SH-SY5Y (cell line): ENCODE results near the gene POLA1.

ENCODE experiments used
- GATA2 ChIP-seq: IDR thresholded peaks from 2 replicates; pipeline ENCODE4 v1.6.1; 2011; ENCODE audit warnings: mild to moderate bottlenecking, low read depth, low read length
- GATA3 ChIP-seq: IDR thresholded peaks from 2 replicates; pipeline ENCODE4 v1.6.1; 2011; ENCODE audit warnings: low read depth, mild to moderate bottlenecking, low read length, moderate library complexity

The POLA1 gene

DNA sequence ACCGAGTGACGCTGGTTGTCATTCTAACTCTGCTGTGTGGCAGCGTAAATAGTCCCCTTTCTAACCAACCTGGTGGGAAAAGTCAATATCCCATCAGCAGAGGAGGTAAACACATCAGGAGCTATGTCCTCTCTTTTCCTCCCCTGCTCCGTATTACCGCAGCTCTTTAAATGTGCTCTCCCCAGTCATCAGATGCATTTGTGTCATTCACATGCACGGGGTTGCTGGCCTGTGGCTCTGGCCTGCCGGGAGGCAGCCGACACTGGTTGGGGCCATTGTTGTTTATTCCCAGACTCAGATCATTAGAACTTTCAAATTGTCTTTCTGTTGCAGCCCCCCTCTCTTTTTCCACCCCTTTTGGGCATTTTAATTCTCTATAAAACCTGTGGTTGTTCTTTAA lies 300.2 kb downstream of the POLA1 start:
- TF ChIP-seq GATA2 (no peak), GATA3 (no peak)

DNA sequence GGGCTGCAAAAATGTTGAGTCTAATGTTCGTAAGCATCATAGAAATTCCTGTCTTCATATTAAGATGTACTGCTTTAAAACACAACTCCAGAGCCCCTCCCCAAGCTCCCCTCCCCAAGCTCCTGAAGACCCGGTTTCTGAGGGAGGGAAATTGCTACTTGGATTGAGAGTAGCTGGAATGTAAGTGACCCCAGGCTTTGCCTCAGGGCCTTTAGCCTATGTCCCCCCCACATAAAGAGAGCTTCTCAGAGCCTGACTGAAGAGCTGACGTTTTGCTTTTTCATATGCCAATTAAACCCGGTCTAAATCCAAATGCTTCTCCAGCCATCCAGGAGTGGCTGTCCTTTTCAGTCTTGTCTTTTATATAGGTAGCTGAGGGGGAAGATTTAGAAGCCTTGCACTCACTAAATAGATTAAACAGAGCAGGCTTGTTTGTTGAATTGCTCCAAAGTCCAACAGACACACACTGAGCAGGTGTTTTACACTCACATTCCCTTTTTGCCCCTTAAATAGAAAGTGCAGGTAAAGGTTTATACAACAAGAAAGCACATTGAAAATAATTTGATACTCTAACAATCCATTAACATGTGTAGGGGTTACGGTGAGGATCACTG lies 302.5 kb downstream of the POLA1 start:
- no peak for TF ChIP-seq GATA2
- no peak for TF ChIP-seq GATA3

DNA sequence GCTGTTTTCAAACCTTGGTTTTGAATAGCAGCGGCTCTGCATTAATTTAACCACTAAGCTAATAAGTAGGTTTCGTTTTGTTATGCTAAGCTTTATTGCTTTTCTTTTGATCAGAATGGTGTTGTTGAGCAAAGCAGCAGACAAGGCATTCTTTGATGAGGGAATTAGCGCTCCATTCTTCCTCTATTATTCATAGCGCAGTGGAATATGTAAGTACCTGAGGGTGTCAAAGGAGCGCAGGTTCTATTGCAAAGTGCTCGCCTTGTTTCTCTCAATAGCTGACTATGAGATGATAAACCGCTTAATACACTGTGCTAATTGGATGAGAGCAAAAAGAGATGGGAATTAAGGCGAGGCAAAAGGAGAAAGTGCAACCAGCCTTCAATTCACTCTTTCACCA lies 305.8 kb downstream of the POLA1 start:
- TF ChIP-seq GATA3 (no peak), GATA2 (no peak)

DNA sequence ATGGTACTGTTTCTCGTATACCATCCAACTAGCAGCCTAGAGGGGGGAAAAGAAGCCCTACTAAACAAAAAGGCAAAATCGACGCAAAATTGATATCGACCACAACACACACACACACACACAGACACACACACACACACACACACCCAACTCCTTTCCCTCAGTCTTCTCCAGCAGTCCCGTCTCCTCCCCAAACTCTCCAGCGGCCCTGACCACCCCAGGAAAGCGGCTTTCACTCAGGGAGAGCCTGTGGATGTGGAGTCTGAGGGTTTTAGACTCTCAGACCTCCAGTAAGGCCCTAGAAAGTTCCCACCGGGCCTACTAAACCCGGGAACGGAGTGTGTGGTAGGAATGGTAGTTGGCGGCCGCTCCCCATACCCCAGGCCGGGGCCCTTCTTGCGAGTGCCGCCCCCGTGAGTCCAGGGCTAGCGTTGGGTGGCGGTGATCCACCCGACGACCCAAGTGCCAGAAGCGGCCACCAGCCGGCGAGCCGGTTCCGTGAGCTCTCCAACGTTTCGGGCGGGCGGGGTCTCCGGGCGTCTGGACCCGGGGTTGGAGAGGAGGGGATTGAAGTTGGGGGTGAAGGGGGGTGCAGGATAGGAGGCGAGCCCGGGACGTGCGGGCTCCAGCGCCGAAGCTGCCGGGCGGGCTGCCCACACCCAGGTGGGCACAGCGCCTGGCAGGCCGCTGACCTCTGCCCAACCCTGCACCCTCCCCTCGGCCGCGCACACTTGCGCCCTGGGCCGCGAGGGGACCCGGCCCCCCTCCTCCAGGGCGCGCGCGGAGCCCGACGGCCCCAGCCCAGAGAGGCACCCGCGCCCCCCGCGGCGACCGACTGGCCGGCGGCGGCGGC lies 308.3 kb downstream of the POLA1 start:
- TF ChIP-seq GATA2 (no peak), GATA3 (no peak)

DNA sequence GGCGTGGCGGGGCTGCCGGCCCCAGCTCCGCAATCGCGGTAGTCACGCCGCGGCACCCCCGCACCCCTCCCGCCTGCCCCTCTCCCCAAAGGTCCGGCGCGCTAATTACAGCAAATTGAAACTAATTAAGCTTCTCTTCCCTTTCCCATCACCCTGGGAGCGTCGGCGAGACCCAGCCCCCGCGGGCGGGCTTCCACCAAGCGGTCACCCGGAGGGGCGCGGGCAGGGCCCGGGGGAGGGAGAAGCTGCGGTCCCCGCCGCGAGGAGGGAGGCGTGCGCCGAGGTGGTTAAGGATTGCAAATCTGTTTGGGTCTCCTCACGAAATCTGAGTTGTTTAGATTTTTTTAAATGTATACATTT lies 308.9 kb downstream of the POLA1 start:
- TF ChIP-seq GATA3, result no peak
- no peak for TF ChIP-seq GATA2

DNA sequence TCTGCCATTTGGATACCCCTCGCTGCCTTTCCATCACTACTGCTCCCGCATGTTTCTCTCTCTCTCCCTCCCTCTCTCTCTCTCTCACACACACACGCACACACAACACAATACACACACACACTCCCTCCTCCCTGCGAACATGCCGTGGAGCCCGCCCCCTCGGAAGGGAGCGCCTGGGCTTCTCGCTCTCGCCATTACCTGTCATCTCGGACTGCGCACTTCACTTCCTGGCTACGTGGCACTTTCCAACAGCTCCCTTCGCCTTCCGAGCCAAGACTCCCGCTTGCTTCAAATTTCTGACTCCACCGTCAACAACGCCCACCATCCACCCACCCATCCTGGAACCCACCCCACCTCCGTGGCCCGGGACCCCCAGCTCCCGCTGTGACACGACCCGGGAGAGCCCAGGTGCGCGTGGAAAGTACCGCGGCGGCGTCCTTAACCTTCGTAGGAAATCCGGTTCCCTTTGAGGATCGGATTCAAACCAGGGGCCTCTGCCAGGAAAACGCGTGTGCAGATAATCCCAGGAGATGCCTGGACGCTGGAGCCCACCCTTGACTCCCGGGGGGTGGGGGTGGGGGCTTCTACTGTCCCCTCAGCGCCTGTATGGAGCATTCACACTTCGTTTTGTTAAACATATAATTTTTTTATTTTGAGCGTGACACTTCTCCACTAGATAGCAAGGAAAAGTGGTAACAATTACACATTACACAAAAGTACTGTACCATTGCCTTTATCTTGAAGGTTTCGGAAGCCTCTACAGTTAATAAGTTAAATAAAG lies 309.5 kb downstream of the POLA1 start:
- TF ChIP-seq GATA3 (no peak), GATA2 (no peak)

DNA sequence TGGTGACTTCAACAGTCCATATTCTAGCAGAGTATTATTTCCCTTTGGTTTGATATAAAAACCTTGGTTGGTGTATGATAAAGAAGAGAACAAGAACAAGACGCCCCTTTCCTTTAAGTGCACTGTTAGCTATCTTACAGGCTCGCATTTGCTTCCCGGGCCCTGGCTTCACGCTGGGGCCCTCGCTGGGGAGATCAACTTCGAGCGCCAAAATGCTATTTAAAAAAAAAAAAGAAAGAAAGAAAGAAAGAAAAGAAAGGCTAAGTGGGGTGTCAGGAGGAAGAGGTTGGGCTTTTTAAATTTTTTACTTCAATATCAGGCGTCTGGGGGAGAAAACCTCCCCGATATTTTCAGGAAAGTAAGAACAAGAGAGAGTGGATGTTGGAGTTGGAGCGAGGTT lies 310.3 kb downstream of the POLA1 start:
- TF ChIP-seq GATA3 (no peak), GATA2 (no peak)

DNA sequence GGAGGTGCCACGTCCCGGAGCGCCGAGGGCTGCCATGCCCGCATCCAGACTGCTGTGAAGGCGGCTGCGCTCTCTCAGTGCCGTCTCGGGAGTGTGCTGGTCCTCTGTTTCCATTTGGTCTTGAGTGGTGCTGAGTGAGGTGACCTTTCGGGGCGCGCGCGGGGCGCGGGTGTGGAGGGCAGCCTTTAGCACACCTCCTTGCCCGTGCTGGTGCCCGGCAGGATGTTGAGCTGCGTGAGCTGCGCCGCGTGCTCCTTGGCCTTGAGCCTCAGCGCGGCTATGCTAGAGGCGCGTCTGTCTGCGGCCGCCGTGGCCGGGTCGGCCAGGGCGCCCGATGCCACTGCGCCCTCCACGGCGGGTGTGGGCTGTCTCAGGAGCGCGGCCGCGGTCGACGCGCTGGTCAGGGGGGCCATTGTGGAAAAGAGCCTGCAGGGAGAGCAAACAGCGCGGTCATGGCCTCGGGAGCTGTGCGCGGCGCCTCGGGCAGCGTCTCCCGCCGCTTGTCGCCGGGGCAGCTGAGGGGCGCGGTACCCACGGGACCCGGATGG lies 310.8 kb downstream of the POLA1 start:
- TF ChIP-seq GATA2 (no peak), GATA3 (no peak)

DNA sequence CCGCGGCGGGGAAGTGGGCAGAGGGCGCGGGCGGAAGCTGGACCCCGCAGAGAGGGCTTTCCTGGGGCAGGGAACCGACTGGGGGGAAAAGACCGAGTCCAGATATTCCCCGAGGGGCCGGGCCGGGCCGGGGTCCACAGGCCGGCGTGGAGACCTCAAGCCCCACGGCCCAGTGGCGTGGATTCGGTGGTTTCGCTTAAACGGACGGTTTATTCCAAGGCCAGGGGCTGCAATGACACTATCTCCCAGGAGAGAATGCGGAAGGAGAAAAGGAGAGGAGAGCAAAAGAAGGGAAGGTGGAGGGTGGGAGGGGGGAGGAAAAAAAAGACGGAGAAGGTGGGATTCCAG lies 311.3 kb downstream of the POLA1 start:
- no peak for TF ChIP-seq GATA3
- no peak for TF ChIP-seq GATA2

DNA sequence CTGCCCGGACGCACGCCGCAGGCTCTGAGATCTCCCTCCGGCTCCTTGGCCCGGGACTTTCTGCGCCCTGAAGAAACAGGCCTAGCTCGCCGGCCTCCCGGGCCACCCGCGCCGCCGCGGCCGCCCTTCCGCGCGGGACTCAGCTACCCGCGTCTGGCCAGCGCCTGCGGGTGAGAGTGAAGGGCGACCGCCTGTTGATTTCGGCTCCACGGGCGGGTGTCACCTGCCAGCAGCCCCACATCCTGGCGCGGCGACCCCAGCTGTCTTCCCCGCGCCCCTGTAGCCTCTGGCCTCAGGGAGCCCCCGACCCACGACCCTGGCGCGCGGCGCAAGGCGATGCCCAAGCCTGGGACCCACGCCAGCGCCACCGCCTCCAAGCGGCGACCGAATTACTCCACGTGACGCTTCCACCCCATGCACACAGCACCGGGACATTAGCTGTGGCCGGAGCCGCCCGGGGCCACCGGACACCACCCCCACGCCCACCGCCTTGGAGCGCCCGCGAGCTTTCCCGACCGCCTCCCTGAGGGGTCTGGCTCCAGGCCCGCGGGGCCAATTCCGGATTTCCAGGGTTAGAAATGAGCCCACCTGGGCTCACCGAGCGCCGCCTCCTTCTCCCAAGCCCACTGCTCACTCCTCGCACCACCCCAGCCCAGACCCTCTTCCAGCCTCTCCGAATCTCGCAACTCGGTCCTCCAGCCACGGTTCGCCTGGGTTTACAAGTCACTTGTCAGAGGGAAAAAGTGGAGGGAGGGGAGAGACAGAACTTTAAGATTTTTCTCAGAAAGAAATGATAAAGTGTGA lies 311.9 kb downstream of the POLA1 start:
- TF ChIP-seq GATA3, result no peak
- TF ChIP-seq GATA2, result no peak

DNA sequence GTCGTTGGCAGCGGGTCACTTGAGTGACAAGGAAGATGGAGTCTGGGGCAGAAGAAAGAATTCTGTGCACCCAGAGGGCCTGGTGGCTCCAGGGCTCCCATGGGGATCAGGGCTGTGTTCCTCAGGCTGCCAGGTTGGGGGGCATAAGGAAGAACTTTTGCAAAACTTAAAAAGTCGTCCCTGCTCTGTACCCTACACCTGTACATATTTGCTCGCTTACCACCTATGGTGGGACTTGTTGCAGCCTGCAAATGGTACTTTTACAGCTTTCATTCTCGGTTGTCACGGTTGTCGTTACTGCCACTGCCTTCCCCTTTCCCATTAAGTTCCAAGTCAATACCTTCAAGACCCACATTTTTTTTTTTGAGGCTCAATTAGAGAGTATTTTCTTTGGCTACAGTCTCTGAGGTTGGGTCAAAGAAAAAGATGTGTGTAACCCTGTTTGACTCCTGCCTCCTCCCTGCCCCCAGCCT lies 312.9 kb downstream of the POLA1 start:
- TF ChIP-seq GATA3 (no peak), GATA2 (no peak)

DNA sequence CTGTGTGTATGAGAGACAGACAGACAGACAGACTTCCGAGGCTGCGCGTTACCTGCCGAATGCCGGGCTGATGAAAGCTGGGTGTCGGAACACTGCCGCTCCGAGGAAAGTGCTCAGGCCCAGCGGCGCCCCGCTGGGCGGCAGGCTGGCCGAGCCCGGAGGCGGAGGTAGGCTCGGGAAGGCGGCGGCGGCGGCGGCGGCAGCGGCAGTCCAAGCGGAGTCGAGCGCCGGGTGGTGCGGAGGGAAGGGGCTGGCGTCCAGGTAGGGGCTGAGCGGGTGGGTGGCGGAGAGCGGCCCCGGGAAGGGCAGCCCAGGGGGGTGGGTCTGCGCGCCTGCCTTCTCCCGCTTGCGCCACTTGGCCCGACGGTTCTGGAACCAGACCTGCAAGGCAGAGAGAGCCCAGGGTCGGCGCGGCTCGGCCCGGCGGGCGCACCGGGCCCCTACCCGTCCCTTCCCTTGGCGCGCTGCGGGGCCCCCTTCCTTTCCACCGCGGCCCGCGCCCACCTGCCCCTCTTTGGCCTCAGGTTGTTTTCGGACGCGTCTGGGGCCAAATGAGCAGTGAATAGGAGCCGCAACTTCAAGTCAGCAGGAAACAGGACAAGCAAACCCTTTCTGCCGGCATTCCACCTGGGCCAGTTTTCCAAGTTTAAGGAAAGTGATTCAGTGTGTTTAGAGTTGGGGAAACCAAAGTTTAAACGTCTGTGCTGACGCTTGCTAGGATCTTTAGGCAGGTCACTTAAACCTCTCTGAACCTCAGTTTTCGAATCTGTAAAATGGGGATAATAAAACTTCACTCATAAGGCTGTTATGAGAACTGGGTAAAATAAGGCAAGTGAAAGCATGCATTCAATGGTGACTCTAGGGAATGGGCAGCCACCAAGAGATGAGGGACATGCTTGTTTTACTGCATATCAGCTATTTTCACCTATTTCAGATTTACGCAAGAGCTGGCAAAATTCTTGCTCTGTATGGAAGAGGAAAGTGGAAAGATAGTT lies 313.6 kb downstream of the POLA1 start:
- TF ChIP-seq GATA2 (no peak), GATA3 (no peak)

DNA sequence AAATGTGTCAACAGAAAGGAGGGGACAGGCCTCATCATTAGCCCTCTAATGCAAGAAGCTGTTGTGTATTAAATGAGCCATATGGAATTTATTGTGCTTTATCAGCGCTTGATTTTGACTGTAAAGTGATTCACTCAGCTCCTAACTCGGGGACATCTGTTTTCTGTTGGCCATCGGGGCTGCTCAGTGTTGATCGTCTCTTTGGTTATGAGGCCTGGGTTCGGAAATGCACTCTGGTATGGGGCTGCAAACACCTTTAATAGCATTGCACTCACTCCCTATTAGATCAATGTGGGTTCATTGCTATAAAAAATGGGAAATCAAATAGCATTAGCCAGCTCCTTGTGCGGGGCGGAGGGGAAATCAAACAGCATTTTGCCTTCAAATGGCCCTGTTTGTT lies 315.7 kb downstream of the POLA1 start:
- TF ChIP-seq GATA3 (peak; percentile 54; the same call in 1 of the 2 replicates), GATA2 (peak; percentile 79)
